CD4-positive, alpha-beta T cell treated with Interleukin-17A for 1 hour (primary cell): ENCODE measurements around the gene SPON1.
"Not testable (repeated sequence)": the region's sequence is repeated elsewhere in the genome, so short reads cannot be mapped to it uniquely, and the experiment has no call there.

Experiments used
- DNase-seq: peaks from one replicate; pipeline ENCODE4 v3.0.0-alpha.2; 2020

SPON1 gene

GRCh38 chr11:13984616-13985450, 22.3 kb downstream of the SPON1 start:
- no peak for DNase-seq

GRCh38 chr11:13986695-13987094, 24.2 kb downstream of the SPON1 start:
- DNase-seq, result not testable (repeated sequence)

GRCh38 chr11:13992158-13992856, 29.8 kb downstream of the SPON1 start:
- not testable (repeated sequence) for DNase-seq

- no peak for DNase-seq
These were observed 30.7 kb downstream of the SPON1 start for GRCh38 chr11:13993096-13993765.

GRCh38 chr11:13997881-13998280, 35.4 kb downstream of the SPON1 start:
- no peak for DNase-seq

- no peak for DNase-seq
These were observed 37.2 kb downstream of the SPON1 start for GRCh38 chr11:13999704-14000103.

GRCh38 chr11:14001597-14001996, 39.1 kb downstream of the SPON1 start:
- DNase-seq, result no peak

GRCh38 chr11:14007566-14007965, 45.0 kb downstream of the SPON1 start:
- DNase-seq, result no peak

GRCh38 chr11:14010665-14011064, 48.1 kb downstream of the SPON1 start:
- DNase-seq, result no peak

- no peak for DNase-seq
These were observed 50.3 kb downstream of the SPON1 start for GRCh38 chr11:14012846-14013245.

GRCh38 chr11:14015711-14016110, 53.2 kb downstream of the SPON1 start:
- no peak for DNase-seq

- no peak for DNase-seq
These were observed 55.9 kb downstream of the SPON1 start for GRCh38 chr11:14018441-14018840.

GRCh38 chr11:14021738-14022137, 59.2 kb downstream of the SPON1 start:
- DNase-seq, result no peak

GRCh38 chr11:14022251-14022650, 59.7 kb downstream of the SPON1 start:
- no peak for DNase-seq

- DNase-seq, result no peak
These were observed 60.3 kb downstream of the SPON1 start for GRCh38 chr11:14022821-14023220.

- DNase-seq, result no peak
These were observed 64.4 kb downstream of the SPON1 start for GRCh38 chr11:14026961-14027360.

- DNase-seq, result no peak
These were observed 65.0 kb downstream of the SPON1 start for GRCh38 chr11:14027525-14027924.

GRCh38 chr11:14029440-14029839, 66.9 kb downstream of the SPON1 start:
- no peak for DNase-seq

- no peak for DNase-seq
These were observed 67.7 kb downstream of the SPON1 start for GRCh38 chr11:14029971-14030920.

GRCh38 chr11:14035526-14035925, 73.0 kb downstream of the SPON1 start:
- not testable (repeated sequence) for DNase-seq

GRCh38 chr11:14036469-14036868, 73.9 kb downstream of the SPON1 start:
- no peak for DNase-seq

- no peak for DNase-seq
These were observed 78.5 kb downstream of the SPON1 start for GRCh38 chr11:14041040-14041439.

- DNase-seq, result no peak
These were observed 79.0 kb downstream of the SPON1 start for GRCh38 chr11:14041565-14041964.
